Measurements from ENCODE around the gene DPH6. TPM values are rescaled to one million over a fixed set of nuclear protein-coding genes. Genes with fewer than 3 reads are reported as not detected.
"Not testable (repeated sequence)": the region's sequence is repeated elsewhere in the genome, so short reads cannot be mapped to it uniquely, and the experiment has no call there.

The DPH6 gene
- total RNA-seq, 1 donor from 2014 or later = 30.0 TPM

DNA sequence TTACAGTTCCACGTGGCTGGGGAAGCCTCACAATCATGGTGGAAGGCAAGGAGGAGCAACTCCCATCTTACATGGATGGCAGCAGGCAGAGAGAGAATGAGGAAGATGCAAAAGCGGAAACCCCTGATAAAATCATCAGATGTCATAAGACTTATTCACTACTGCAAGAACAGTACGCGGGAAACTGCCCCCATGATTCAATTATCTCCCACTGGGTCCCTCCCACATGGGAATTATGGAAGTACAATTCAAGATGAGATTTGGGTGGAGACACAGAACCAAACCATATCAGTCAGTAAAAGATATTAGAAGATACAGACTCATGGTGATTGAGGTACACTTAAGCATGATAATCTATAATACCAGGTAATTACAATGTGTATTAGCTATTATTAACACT, 217.1 kb downstream of the DPH6 start:
- DNase-seq = not testable (repeated sequence)

GRCh38 chr15:35327789-35328188, 218.2 kb downstream of the DPH6 start:
- DNase-seq = no peak

GRCh38 chr15:35325374-35325941, 220.5 kb downstream of the DPH6 start:
- DNase-seq = no peak

DNA sequence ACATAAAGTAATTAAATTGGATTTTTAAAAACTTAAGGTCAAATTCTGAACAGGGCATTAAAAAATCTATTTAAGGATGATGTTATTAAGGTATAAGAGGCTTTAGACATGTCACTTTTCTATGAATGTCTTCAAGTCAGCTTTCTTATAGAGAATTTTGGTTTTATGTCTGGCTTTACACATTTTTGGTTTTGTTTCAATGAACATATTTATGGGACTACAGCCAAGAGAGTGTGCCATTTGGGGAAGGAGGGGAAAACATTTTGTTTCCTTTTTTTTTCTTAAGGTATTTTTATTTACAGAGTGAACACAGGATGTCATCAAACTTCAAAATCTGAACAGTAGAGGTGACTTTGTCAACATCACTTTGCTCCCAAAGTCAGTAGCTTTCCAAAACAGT, 222.8 kb downstream of the DPH6 start:
- DNase-seq = no peak

- no peak for DNase-seq
Measured at GRCh38 chr15:35321926-35322325, 224.0 kb downstream of the DPH6 start.

- DNase-seq = no peak
Measured at GRCh38 chr15:35320911-35321310, 225.1 kb downstream of the DPH6 start.

Small RNA genes within 50 kb of the gene (small RNA-seq; reads per million reads assigned to genes)
- gene AC019288.1 (ENCODE audit: low replicate concordance) = not detected
- 0.16 reads per million, percentile 9 among the genes with 10 or more reads in this experiment for gene MIR3942 (ENCODE audit: low replicate concordance)
